PC-9 (cell line): ENCODE measurements around the gene ESPN.
"Not testable (repeated sequence)": the region's sequence is repeated elsewhere in the genome, so short reads cannot be mapped to it uniquely, and the experiment has no call there.

Experiments used
- EZH2 ChIP-seq: fragments of 200-600 bp; sonication (generic); IDR thresholded peaks from 2 replicates; pipeline ENCODE4 v1.8.0; 2017; ENCODE audit warnings: antibody characterized with exemption, low read depth
- TF ChIP-seq, protein P1 (sequence below): fragments of 200-600 bp; sonication (generic); conservative IDR thresholded peaks from 2 replicates; pipeline ENCODE4 v1.6.1; 2017; ENCODE audit warnings: mixed run types, antibody characterized with exemption, mild to moderate bottlenecking, moderate library complexity

DNA sequence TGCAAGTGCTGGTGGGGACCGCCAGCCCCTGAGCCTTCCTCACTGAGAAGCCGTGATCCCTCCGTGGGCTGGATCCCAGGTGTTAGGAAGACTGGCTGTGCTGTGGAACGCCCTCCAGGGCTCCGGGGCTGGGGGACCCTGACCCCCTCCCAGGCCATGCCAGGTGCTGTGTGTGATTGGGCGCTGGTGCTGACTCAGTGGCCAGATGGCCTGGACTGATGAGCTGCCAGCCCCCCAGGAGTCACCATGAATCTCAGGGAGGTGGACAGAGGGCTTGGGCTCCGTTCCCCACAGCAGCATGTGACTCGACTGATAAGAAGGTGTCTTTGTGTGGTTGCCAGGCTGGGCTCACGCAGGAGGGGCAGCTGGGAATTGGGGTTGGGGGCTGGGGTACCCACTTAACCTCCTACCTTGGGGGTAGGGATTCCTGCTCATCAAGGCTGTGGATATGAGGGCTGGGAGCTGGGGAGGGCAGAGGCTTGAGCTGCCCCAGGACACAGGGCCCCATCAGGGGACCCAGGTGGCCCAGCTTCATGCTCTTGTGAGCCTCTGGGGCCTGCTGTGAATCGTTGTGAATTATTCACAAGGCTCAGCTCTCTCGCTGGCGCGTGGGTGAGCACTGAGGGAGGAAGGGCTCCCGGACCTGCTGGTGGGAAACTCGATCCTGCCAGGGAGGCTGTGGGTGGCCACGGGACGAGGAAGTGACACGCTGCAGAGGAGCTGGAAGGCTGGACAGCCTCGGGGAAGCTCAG is 5.3 kb downstream of the ESPN start:
- TF ChIP-seq, protein P1, sequence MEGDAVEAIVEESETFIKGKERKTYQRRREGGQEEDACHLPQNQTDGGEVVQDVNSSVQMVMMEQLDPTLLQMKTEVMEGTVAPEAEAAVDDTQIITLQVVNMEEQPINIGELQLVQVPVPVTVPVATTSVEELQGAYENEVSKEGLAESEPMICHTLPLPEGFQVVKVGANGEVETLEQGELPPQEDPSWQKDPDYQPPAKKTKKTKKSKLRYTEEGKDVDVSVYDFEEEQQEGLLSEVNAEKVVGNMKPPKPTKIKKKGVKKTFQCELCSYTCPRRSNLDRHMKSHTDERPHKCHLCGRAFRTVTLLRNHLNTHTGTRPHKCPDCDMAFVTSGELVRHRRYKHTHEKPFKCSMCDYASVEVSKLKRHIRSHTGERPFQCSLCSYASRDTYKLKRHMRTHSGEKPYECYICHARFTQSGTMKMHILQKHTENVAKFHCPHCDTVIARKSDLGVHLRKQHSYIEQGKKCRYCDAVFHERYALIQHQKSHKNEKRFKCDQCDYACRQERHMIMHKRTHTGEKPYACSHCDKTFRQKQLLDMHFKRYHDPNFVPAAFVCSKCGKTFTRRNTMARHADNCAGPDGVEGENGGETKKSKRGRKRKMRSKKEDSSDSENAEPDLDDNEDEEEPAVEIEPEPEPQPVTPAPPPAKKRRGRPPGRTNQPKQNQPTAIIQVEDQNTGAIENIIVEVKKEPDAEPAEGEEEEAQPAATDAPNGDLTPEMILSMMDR = not testable (repeated sequence)
- not testable (repeated sequence) for TF ChIP-seq EZH2
